WTC11 (cell line): Measurements from ENCODE around the gene CDH7.

Experiments used
- CTCF ChIP-seq: fragments of 200-600 bp; IDR thresholded peaks from 2 replicates; pipeline ENCODE4 v1.8.0; 2022; ENCODE audit warnings: antibody characterized with exemption
- IRF2 ChIP-seq: sonication (generic); formaldehyde crosslinking; IDR thresholded peaks from 2 replicates; pipeline ENCODE4 v1.8.0; 2022; ENCODE audit warnings: low read depth, missing genetic modification reagents, borderline replicate concordance
- MAX ChIP-seq: sonication (generic); formaldehyde crosslinking; IDR thresholded peaks from 2 replicates; pipeline ENCODE4 v1.8.0; 2022; ENCODE audit warnings: mild to moderate bottlenecking, missing genetic modification reagents

GRCh38 chr18:65852273-65852672 lies 101.5 kb downstream of the CDH7 start:
- TF ChIP-seq MAX (CRISPR knock-in tag) (no peak), CTCF (no peak), IRF2 (CRISPR knock-in tag) (no peak)
